GM12878 (cell line): ENCODE results near the gene SEMA3D. TPM values are rescaled to one million over a fixed set of nuclear protein-coding genes. Genes with fewer than 3 reads are reported as not detected.

Experiments
- ATAC-seq: fragments of 200-7000 bp; cut with Tn5 transposase; 3 replicates; pipeline ENCODE4 v1.9.1; 2020; ENCODE audit warnings: mild to moderate bottlenecking, moderate library complexity
- BruUV-seq: library from RNA; stranded (reverse); fragments of 400-500 nt; replicated peaks from 2 replicates; lab custom pipeline; 2021; lab: Mats Ljungman, UMichigan
- CTCF ChIA-PET: fragments of 300-600 bp; sonication (Branson Sonifier 250); formaldehyde crosslinking; extraction: SDS; loops from one replicate; lab custom pipeline; 2021; ENCODE audit warnings: inconsistent platforms; lab: Yijun Ruan, JAX
- POLR2A ChIA-PET: fragments of 350-600 bp; formaldehyde crosslinking; extraction: SDS; loops from one replicate; lab custom pipeline; 2021; ENCODE audit warnings: inconsistent platforms; lab: Charles Lee
- RAD21 ChIA-PET: fragments of 300-600 bp; sonication (Branson Sonifier 250); formaldehyde crosslinking; loops from one replicate; lab custom pipeline; 2023; ENCODE audit warnings: antibody characterized with exemption; ENCODE audit not compliant: unreplicated experiment; lab: Charles Lee
- SMC1A ChIA-PET: fragments of 300-600 bp; sonication (Branson Sonifier 250); formaldehyde crosslinking; loops from one replicate; lab custom pipeline; 2023; ENCODE audit not compliant: unreplicated experiment, uncharacterized antibody; lab: Charles Lee
- DNase-seq: peaks from one replicate; pipeline ENCODE4 v3.0.0-alpha.2; 2011; ENCODE audit warnings: low read depth, low spot score
- FAIRE-seq: peaks from 3 replicates; lab custom pipeline; 2011; peaks lifted over from hg19 to GRCh38; lab: Jason Lieb, UNC
- H2AFZ ChIP-seq: 2 replicates; pipeline ENCODE4 v1.6.0; 2011; ENCODE audit warnings: low read depth, low read length, control low read depth; ENCODE audit not compliant: control insufficient read depth
- H3K27ac ChIP-seq: 2 replicates; pipeline ENCODE4 v1.5.1; 2011; ENCODE audit warnings: control low read depth; ENCODE audit not compliant: control insufficient read depth, insufficient read depth
- H3K27me3 ChIP-seq, 2 experiments: replicated peaks in 1 of 2; 2 replicates each; pipeline versions ENCODE4 v1.6.0 to v1.6.1; 2011; ENCODE audit warnings: low read length in 1 of 2; ENCODE audit not compliant: control insufficient read depth in 2 of 2, insufficient read depth in 2 of 2
- H3K36me3 ChIP-seq, 2 experiments: 2 replicates each; pipeline ENCODE4 v1.5.1; 2011; ENCODE audit warnings: low read length in 1 of 2; ENCODE audit not compliant: control insufficient read depth in 2 of 2, insufficient read depth in 2 of 2
- H3K4me1 ChIP-seq: 2 replicates; pipeline ENCODE4 v1.6.1; 2011; ENCODE audit warnings: mild to moderate bottlenecking, low read length, moderate library complexity, mixed read lengths; ENCODE audit not compliant: control insufficient read depth, insufficient read depth
- H3K4me2 ChIP-seq: 2 replicates; pipeline ENCODE4 v1.6.0; 2011; ENCODE audit warnings: control low read depth; ENCODE audit not compliant: control insufficient read depth, insufficient read depth
- H3K4me3 ChIP-seq: fragments of 200-600 bp; sonication (generic); 2 replicates; pipeline ENCODE4 v1.5.1; 2016
- H3K79me2 ChIP-seq: 2 replicates; pipeline ENCODE4 v1.6.0; 2011; ENCODE audit warnings: low read length; ENCODE audit not compliant: control insufficient read depth, insufficient read depth
- H3K9ac ChIP-seq: 2 replicates; pipeline ENCODE4 v1.8.0; 2011; ENCODE audit warnings: low read length, control low read depth, mixed read lengths; ENCODE audit not compliant: control insufficient read depth, insufficient read depth
- H3K9me3 ChIP-seq: replicated peaks from 3 replicates; pipeline ENCODE4 v1.5.1; 2011; ENCODE audit warnings: mild to moderate bottlenecking, low read length; ENCODE audit not compliant: control insufficient read depth, insufficient read depth
- H4K20me1 ChIP-seq: 2 replicates; pipeline ENCODE4 v1.6.0; 2011; ENCODE audit not compliant: control insufficient read depth, insufficient read depth
- ATF7 ChIP-seq: fragments of 450-650 bp; IDR thresholded peaks from 2 replicates; pipeline ENCODE4 v1.6.1; 2016; ENCODE audit warnings: low read depth, mild to moderate bottlenecking
- BRCA1 ChIP-seq: IDR thresholded peaks from 2 replicates; pipeline ENCODE4 v1.6.1; 2011; ENCODE audit warnings: low read depth, low read length, improper control_type of control experiment
- CHD2 ChIP-seq: IDR thresholded peaks from 2 replicates; pipeline ENCODE4 v1.6.1; 2011; ENCODE audit warnings: low read depth, low read length, improper control_type of control experiment, borderline replicate concordance
- E2F4 ChIP-seq: IDR thresholded peaks from 2 replicates; pipeline ENCODE4 v1.6.1; 2012; ENCODE audit warnings: low read depth, low read length, improper control_type of control experiment
- ETV6 ChIP-seq, 2 experiments: fragments of 450-650 bp in 1 of 2; IDR thresholded peaks in 1 of 2; conservative IDR thresholded peaks in 1 of 2; 2 replicates each; pipeline ENCODE4 v1.6.1; 2014; ENCODE audit warnings: antibody characterized with exemption in 1 of 2, borderline replicate concordance in 1 of 2, low read depth in 1 of 2, mild to moderate bottlenecking in 1 of 2, moderate library complexity in 1 of 2
- IKZF1 ChIP-seq: fragments of 450-650 bp; conservative IDR thresholded peaks from 2 replicates; pipeline ENCODE4 v1.6.1; 2017; ENCODE audit warnings: antibody characterized with exemption, mild to moderate bottlenecking
- MEF2A ChIP-seq: IDR thresholded peaks from 2 replicates; pipeline ENCODE4 v1.6.1; 2011; ENCODE audit warnings: low read depth, mild to moderate bottlenecking, low read length, moderate library complexity; ENCODE audit not compliant: insufficient read depth
- MTA3 ChIP-seq: IDR thresholded peaks from 2 replicates; pipeline ENCODE4 v1.6.1; 2012; ENCODE audit warnings: low read length, inconsistent platforms, borderline replicate concordance
- NFYA ChIP-seq: IDR thresholded peaks from 2 replicates; pipeline ENCODE4 v1.6.1; 2011; ENCODE audit warnings: low read depth, mild to moderate bottlenecking, low read length, improper control_type of control experiment, borderline replicate concordance
- PAX8 ChIP-seq: fragments of 450-650 bp; IDR thresholded peaks from 2 replicates; pipeline ENCODE4 v1.6.1; 2017; ENCODE audit warnings: mild to moderate bottlenecking, moderate library complexity
- SKIL ChIP-seq: fragments of 450-650 bp; IDR thresholded peaks from 2 replicates; pipeline ENCODE4 v1.6.1; 2017; ENCODE audit warnings: mild to moderate bottlenecking, low read depth, inconsistent platforms; ENCODE audit not compliant: poor library complexity, severe bottlenecking
- SRF ChIP-seq, 2 experiments: IDR thresholded peaks; 2 replicates each; pipeline ENCODE4 v1.6.1; 2011; ENCODE audit warnings: low read depth in 2 of 2, low read length in 2 of 2, mild to moderate bottlenecking in 1 of 2, moderate library complexity in 1 of 2
- STAT3 ChIP-seq: IDR thresholded peaks from 2 replicates; pipeline ENCODE4 v1.6.1; 2011; ENCODE audit warnings: low read depth, low read length, improper control_type of control experiment
- TCF12 ChIP-seq: IDR thresholded peaks from 2 replicates; pipeline ENCODE4 v1.6.1; 2011; ENCODE audit warnings: low read depth, mild to moderate bottlenecking, low read length
- TCF3 ChIP-seq: IDR thresholded peaks from 2 replicates; pipeline ENCODE4 v1.6.1; 2012; ENCODE audit warnings: low read depth, mild to moderate bottlenecking, low read length, borderline replicate concordance; ENCODE audit not compliant: insufficient read depth
- ZBED1 ChIP-seq: IDR thresholded peaks from 2 replicates; pipeline ENCODE4 v1.6.1; 2016; ENCODE audit warnings: borderline replicate concordance
- ZBTB40 ChIP-seq: fragments of 450-650 bp; IDR thresholded peaks from 2 replicates; pipeline ENCODE4 v1.6.1; 2016; ENCODE audit warnings: mild to moderate bottlenecking, moderate library complexity, borderline replicate concordance
- in situ Hi-C: fragments of 300-500 bp; cut with MboI; formaldehyde crosslinking; loops from 9 replicates; pipeline ENCODE4 v1.14.3; 2018; ENCODE audit warnings: mixed read lengths
- intact Hi-C: fragments of 100-400 bp; cut with micrococcal nuclease; formaldehyde crosslinking; loops from one replicate; pipeline ENCODE4 v1.14.2; 2022; ENCODE audit not compliant: unreplicated experiment
- polyA plus RNA-seq, 11 experiments: library from polyadenylated mRNA; depleted of rRNA in 4 of 11; unstranded in 6 of 11; stranded (reverse) in 5 of 11; fragments of >200 nt; fragmentation: Nextera tagmentation in 4 of 11; fragmentation: Illumina TruSeq in 1 of 11; extraction: Ambion mirVana in 4 of 11; extraction: Trizol in 1 of 11; gene quantifications; 1 replicate in 1 of 11; 2 replicates in 10 of 11; pipeline versions ENCODE4 v1.2.1 to v1.2.3, GENCODE V29; 2011 to 2016; ENCODE audit warnings: inconsistent platforms in 2 of 11, missing spikeins in 2 of 11, low read depth in 1 of 11
- total RNA-seq, 4 experiments: library from RNA; depleted of rRNA in 3 of 4; stranded (reverse); fragments of >200 nt in 3 of 4; fragmentation: Illumina TruSeq in 1 of 4; extraction: Trizol in 1 of 4; gene quantifications; 2 replicates each; pipeline versions ENCODE4 v1.2.1 to v1.2.3, GENCODE V29; 2013 to 2021

SEMA3D gene
- total and polyA plus RNA-seq, 10 of the 15 experiments (the other 5 are each of a cell fraction or from before 2014, with no cell fraction given): 0.04 TPM; not detected in 9

GRCh38 chr7:85229544-85229943 is 42.7 kb upstream of the SEMA3D start:
- in situ Hi-C loops (no loop called here), intact Hi-C loops (loop anchor here (10.0 kb wide), 1 partner anchor 55 kb away; no protein-coding TSS in a partner anchor)
- no peak for ATAC-seq
- no peak for FAIRE-seq
- DNase-seq: no peak
- Histone ChIP-seq H3K9ac (no peak overlapping the region), H2AFZ (no peak overlapping the region), H3K9me3 (no peaks in the 10 kb centered on the region), H4K20me1 (no peaks in the 10 kb centered on the region), H3K79me2 (no peaks in the 10 kb centered on the region), H3K4me3 (no peak overlapping the region), H3K4me1 (no peaks in the 10 kb centered on the region), H3K36me3 (no peaks in the 10 kb centered on the region), H3K4me2 (no peak overlapping the region), H3K27ac (no peak overlapping the region), H3K27me3 (no peaks in the 10 kb centered on the region)
- ChIA-PET CTCF (no interaction called here), SMC1A (no interaction called here), RAD21 (interaction anchor here (0.6 kb wide), 1 partner anchor 1550 kb away, joined by 3 read pairs; no protein-coding TSS in a partner anchor), POLR2A (no interaction called here)
- TF ChIP-seq SKIL (no peak), ATF7 (no peak), MTA3 (no peak), SRF (IDR thresholded peaks at IDR 0.05; ENCODE audit: low read depth in 2 of 2, low read length in 2 of 2) (no peak), CHD2 (no peak), MEF2A (no peak), ZBTB40 (no peak), TCF12 (no peak), BRCA1 (no peak), STAT3 (no peak), TCF3 (no peak), NFYA (no peak), ETV6 (conservative IDR thresholded peaks at IDR 0.05 in 1 of 2, IDR thresholded peaks at IDR 0.05 in 1 of 2; ENCODE audit: borderline replicate concordance in 1 of 2, low read depth in 1 of 2) (no peak), PAX8 (no peak), IKZF1 (no peak), ZBED1 (no peak), E2F4 (no peak)
- BruUV-seq: no TSS peak
